ENCODE results near the gene IDUA.
"Not testable (repeated sequence)": the region's sequence is repeated elsewhere in the genome, so short reads cannot be mapped to it uniquely, and the experiment has no call there.

IDUA gene

GRCh38 chr4:1047976-1048772, 61.3 kb downstream of the IDUA start:
- DNase-seq: no peak

- no peak for DNase-seq
Observed at GRCh38 chr4:1048773-1049590, 62.1 kb downstream of the IDUA start.

- DNase-seq: no peak
Observed at GRCh38 chr4:1049591-1049905, 62.7 kb downstream of the IDUA start.

GRCh38 chr4:1050486-1051213, 63.8 kb downstream of the IDUA start:
- no peak for DNase-seq

GRCh38 chr4:1051472-1051871, 64.6 kb downstream of the IDUA start:
- no peak for DNase-seq

GRCh38 chr4:1052231-1052671, 65.4 kb downstream of the IDUA start:
- no peak for DNase-seq

GRCh38 chr4:1053080-1053661, 66.3 kb downstream of the IDUA start:
- no peak for DNase-seq

GRCh38 chr4:1053891-1054290, 67.0 kb downstream of the IDUA start:
- DNase-seq: not testable (repeated sequence)

Data from AML-193 (cell line).